ENCODE data around the gene TMEM138. TPM values are rescaled to one million over a fixed set of nuclear protein-coding genes. Genes with fewer than 3 reads are reported as not detected.

The TMEM138 gene
- total and polyA plus RNA-seq, 7 donors: 12.9 to 37.0 (median 25.2) TPM

DNA sequence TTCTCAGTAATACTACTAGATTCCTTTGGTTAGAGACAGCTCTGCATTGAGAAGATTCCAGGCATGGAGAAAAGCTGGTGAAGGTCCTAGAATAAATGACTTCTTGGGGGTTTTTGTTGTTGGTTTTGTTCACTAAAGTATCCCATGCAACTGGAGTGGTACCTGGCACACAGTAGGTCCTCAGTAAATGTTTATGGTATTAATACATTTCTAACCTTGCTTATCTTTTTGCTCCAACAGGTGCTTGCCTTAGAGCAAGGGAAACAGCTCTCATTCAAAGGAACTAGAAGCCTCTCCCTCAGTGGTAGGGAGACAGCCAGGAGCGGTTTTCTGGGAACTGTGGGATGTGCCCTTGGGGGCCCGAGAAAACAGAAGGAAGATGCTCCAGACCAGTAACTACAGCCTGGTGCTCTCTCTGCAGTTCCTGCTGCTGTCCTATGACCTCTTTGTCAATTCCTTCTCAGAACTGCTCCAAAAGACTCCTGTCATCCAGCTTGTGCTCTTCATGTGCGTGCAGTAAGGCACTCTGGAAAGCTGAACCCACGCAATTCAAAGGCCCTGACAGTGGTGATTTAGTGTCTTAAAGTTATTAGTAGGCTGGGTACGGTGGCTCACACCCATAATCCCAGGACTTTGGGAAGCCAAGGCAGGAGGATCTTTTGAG, 2.0 kb downstream of the TMEM138 start:
- 73 to 86% (median 78%) methylated on average over 5 of the region's 5 CpGs for WGBS, 3 donors
- no peak overlapping the region for H3K27ac ChIP-seq

GRCh38 chr11:61367406-61367805, 5.2 kb downstream of the TMEM138 start:
- TF ChIP-seq CTCF (IDR thresholded peaks at IDR 0.05): no peak
- DNase-seq (no peak), ATAC-seq (no peak)
- Histone ChIP-seq H3K27ac (no peak overlapping the region), H3K27me3 (ENCODE audit: insufficient read depth in 3 of 3, low read length in 2 of 3) (no peaks in the 10 kb centered on the region), H3K4me1 (peaks cover 12% of the 10 kb centered on the region), H3K36me3 (ENCODE audit: insufficient read depth in 1 of 2, low read depth in 1 of 2) (peaks cover 19 to 76% of the 10 kb centered on the region in 2 donors), H3K4me3 (no peak overlapping the region), H3K9me3 (no peaks in the 10 kb centered on the region)
- WGBS, 3 donors: 80 to 88% (median 84%) methylated on average over 6 of the region's 6 CpGs
- intact Hi-C loops (cut with DNase I): no loop called here

More for the DNA sequence above, 2.0 kb downstream of the TMEM138 start:
- ATAC-seq (no peak), DNase-seq (no peak)
- Histone ChIP-seq H3K9me3 (no peaks in the 10 kb centered on the region), H3K4me1 (peaks cover 20% of the 10 kb centered on the region), H3K36me3 (ENCODE audit: insufficient read depth in 1 of 2, low read depth in 1 of 2) (peaks cover 19 to 57% of the 10 kb centered on the region in 2 donors), H3K4me3 (no peak overlapping the region), H3K27me3 (ENCODE audit: insufficient read depth in 3 of 3, low read length in 2 of 3) (no peaks in the 10 kb centered on the region)
- intact Hi-C loops (cut with DNase I): no loop called here
- TF ChIP-seq CTCF (IDR thresholded peaks at IDR 0.05): no peak

DNA sequence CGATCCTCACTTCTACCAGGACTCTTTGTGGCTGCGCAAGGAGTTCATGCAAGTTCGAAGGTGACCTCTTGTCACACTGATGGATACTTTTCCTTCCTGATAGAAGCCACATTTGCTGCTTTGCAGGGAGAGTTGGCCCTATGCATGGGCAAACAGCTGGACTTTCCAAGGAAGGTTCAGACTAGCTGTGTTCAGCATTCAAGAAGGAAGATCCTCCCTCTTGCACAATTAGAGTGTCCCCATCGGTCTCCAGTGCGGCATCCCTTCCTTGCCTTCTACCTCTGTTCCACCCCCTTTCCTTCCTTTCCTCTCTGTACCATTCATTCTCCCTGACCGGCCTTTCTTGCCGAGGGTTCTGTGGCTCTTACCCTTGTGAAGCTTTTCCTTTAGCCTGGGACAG, 6.5 kb downstream of the TMEM138 start:
- H3K27ac ChIP-seq: peak overlapping the region; percentile 53
- H3K36me3 ChIP-seq (ENCODE audit: insufficient read depth in 1 of 2, low read depth in 1 of 2): peaks cover 19 to 86% of the 10 kb centered on the region in 2 donors
- ATAC-seq (no peak), DNase-seq (no peak)
- intact Hi-C loops (cut with DNase I): no loop called here
- no peak overlapping the region for H3K4me3 ChIP-seq
- H3K9me3 ChIP-seq: no peaks in the 10 kb centered on the region
- no peak for TF ChIP-seq CTCF (IDR thresholded peaks at IDR 0.05)
- H3K4me1 ChIP-seq: peaks cover 2% of the 10 kb centered on the region
- H3K27me3 ChIP-seq (ENCODE audit: insufficient read depth in 3 of 3, low read length in 2 of 3): no peaks in the 10 kb centered on the region
- WGBS, 3 donors: 85 to 93% (median 87%) methylated on average over 7 of the region's 7 CpGs

- DNase-seq (peak; percentile 70 to 78), ATAC-seq (peak; percentile 83 to 90 (median 87))
- H3K4me1 ChIP-seq: no peaks in the 10 kb centered on the region
- intact Hi-C loops (cut with DNase I): no loop called here
- no peak for TF ChIP-seq CTCF (IDR thresholded peaks at IDR 0.05)
- 53 to 64% (median 55%) methylated on average over 9 of the region's 9 CpGs for WGBS, 3 donors
- no peaks in the 10 kb centered on the region for H3K27me3 ChIP-seq (ENCODE audit: insufficient read depth in 3 of 3, low read length in 2 of 3)
- H3K36me3 ChIP-seq (ENCODE audit: insufficient read depth in 1 of 2, low read depth in 1 of 2): peaks cover 19 to 82% of the 10 kb centered on the region in 2 donors
- peak overlapping the region; percentile 53 for H3K27ac ChIP-seq
- no peak overlapping the region for H3K4me3 ChIP-seq
- no peaks in the 10 kb centered on the region for H3K9me3 ChIP-seq
Measured at GRCh38 chr11:61369372-61370348, 7.5 kb downstream of the TMEM138 start.
